Kidney epithelial cell (primary cell): Measurements from ENCODE around the gene UROC1. TPM values are rescaled to one million over a fixed set of nuclear protein-coding genes. Genes with fewer than 3 reads are reported as not detected.
A peak's percentile ranks its signal among the peaks of the same experiment; 100 is the strongest.

Experiments
- DNase-seq: peaks from one replicate; pipeline ENCODE4 v3.0.0-alpha.2; 2010; ENCODE audit warnings: low read depth
- H3K27me3 ChIP-seq: 2 replicates; pipeline ENCODE4 v1.6.0; 2011; ENCODE audit warnings: low read length; ENCODE audit not compliant: control insufficient read depth, insufficient read depth
- H3K36me3 ChIP-seq: 2 replicates; pipeline ENCODE4 v1.5.1; 2011; ENCODE audit warnings: low read length; ENCODE audit not compliant: control insufficient read depth, insufficient read depth
- H3K4me3 ChIP-seq: 2 replicates; pipeline ENCODE4 v1.5.1; 2011; ENCODE audit warnings: low read depth, mild to moderate bottlenecking, control low read depth, low read length
- CTCF ChIP-seq: IDR thresholded peaks from 2 replicates; pipeline ENCODE4 v1.5.1; 2011; ENCODE audit warnings: mild to moderate bottlenecking, moderate library complexity, low read length, control low read depth, inconsistent platforms; ENCODE audit not compliant: insufficient read depth, poor library complexity, severe bottlenecking
- total RNA-seq: library from RNA; depleted of rRNA; stranded (reverse); fragments of >200 nt; gene quantifications from 2 replicates; pipeline ENCODE4 v1.2.3, GENCODE V29; 2015

UROC1 gene
- total RNA-seq, 1 donor from 2014 or later: not detected

GRCh38 chr3:126472277-126473006 is 45.1 kb downstream of the UROC1 start:
- peak; percentile 83 for DNase-seq
- H3K4me3 ChIP-seq: no peak overlapping the region
- peak; percentile 7 for TF ChIP-seq CTCF
- H3K36me3 ChIP-seq: peaks cover 8% of the 10 kb centered on the region
- no peaks in the 10 kb centered on the region for H3K27me3 ChIP-seq

- DNase-seq: no peak
- no peak for TF ChIP-seq CTCF
- Histone ChIP-seq H3K27me3 (no peaks in the 10 kb centered on the region), H3K4me3 (no peak overlapping the region), H3K36me3 (peaks cover 8% of the 10 kb centered on the region)
Measured at GRCh38 chr3:126469479-126469878, 48.1 kb downstream of the UROC1 start.

- no peaks in the 10 kb centered on the region for H3K27me3 ChIP-seq
- peaks cover 8% of the 10 kb centered on the region for H3K36me3 ChIP-seq
- no peak for TF ChIP-seq CTCF
- no peak overlapping the region for H3K4me3 ChIP-seq
- no peak for DNase-seq
Measured at GRCh38 chr3:126468028-126468891, 49.3 kb downstream of the UROC1 start.

GRCh38 chr3:126467611-126467955 is 50.0 kb downstream of the UROC1 start:
- Histone ChIP-seq H3K36me3 (peaks cover 9% of the 10 kb centered on the region), H3K4me3 (no peak overlapping the region), H3K27me3 (no peaks in the 10 kb centered on the region)
- TF ChIP-seq CTCF: no peak
- no peak for DNase-seq

GRCh38 chr3:126466886-126467610 is 50.5 kb downstream of the UROC1 start:
- Histone ChIP-seq H3K27me3 (no peaks in the 10 kb centered on the region), H3K36me3 (peaks cover 10% of the 10 kb centered on the region), H3K4me3 (no peak overlapping the region)
- no peak for DNase-seq
- no peak for TF ChIP-seq CTCF
